NB4 (cell line): ENCODE data around the gene DRICH1.
"Not testable (repeated sequence)": the region's sequence is repeated elsewhere in the genome, so short reads cannot be mapped to it uniquely, and the experiment has no call there.

Experiments used
- DNase-seq: peaks from one replicate; pipeline ENCODE4 v3.0.0; 2010; ENCODE audit warnings: low read depth
- H3K4me3 ChIP-seq: one replicate; pipeline ENCODE4 v1.5.1; 2011; ENCODE audit warnings: mild to moderate bottlenecking, low read depth, low read length, moderate library complexity
- MYC ChIP-seq: IDR thresholded peaks from 2 replicates; pipeline ENCODE4 v1.6.1; 2011; ENCODE audit warnings: low read depth, low read length
- POLR2A ChIP-seq: IDR thresholded peaks from 2 replicates; pipeline ENCODE4 v1.6.1; 2011; ENCODE audit warnings: mild to moderate bottlenecking; ENCODE audit not compliant: insufficient read length; ENCODE audit errors: extremely low read depth
- TF ChIP-seq, protein P1 (sequence below): IDR thresholded peaks from one replicate; pipeline ENCODE4 v1.5.1; 2012; ENCODE audit warnings: low read depth, low read length
- TF ChIP-seq, protein P2 (sequence below): IDR thresholded peaks from 2 replicates; pipeline ENCODE4 v1.6.1; 2011; ENCODE audit warnings: low read depth, low read length

DRICH1 gene

DNA sequence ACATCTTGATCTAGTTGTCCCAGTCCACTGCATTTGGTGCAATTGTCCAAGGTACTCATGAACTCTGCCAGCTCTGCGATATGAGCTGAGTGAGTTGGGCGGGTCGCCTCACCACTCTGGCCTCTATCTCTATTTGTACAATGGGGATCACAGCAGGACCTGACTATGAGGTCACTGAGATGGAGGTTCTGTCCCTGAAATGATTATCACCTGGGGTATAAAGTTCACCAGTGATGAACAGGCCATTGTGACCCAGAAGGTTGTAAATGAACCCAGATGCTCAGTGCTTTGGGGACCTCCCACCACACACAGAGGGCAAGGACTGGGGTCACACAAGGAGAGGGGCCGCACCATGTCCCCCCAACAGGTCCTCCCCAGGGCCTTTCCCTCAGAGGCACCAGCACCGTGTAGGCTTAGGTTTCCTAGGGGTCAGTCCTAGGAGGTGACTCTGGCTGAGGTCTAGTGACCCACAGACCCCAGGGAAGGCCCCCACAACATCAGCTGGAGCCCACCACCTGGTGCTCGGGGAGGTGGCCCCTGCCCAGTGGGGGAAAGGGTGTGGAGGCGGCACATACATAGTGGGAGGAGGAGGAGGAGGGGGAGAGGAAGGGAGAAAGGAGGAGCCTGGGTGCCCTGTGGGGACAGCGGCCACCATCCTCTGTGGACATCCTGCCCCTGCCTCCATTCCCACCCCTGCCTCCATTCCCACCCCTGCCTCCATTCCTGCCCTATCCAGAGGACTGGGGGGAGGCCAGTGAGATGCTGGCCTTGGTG, 27.0 kb downstream of the DRICH1 start:
- no peak overlapping the region for H3K4me3 ChIP-seq
- no peak for DNase-seq
- TF ChIP-seq MYC, result no peak
- TF ChIP-seq POLR2A, result no peak
- TF ChIP-seq, protein P1, sequence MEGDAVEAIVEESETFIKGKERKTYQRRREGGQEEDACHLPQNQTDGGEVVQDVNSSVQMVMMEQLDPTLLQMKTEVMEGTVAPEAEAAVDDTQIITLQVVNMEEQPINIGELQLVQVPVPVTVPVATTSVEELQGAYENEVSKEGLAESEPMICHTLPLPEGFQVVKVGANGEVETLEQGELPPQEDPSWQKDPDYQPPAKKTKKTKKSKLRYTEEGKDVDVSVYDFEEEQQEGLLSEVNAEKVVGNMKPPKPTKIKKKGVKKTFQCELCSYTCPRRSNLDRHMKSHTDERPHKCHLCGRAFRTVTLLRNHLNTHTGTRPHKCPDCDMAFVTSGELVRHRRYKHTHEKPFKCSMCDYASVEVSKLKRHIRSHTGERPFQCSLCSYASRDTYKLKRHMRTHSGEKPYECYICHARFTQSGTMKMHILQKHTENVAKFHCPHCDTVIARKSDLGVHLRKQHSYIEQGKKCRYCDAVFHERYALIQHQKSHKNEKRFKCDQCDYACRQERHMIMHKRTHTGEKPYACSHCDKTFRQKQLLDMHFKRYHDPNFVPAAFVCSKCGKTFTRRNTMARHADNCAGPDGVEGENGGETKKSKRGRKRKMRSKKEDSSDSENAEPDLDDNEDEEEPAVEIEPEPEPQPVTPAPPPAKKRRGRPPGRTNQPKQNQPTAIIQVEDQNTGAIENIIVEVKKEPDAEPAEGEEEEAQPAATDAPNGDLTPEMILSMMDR, result no peak
- TF ChIP-seq, protein P2, sequence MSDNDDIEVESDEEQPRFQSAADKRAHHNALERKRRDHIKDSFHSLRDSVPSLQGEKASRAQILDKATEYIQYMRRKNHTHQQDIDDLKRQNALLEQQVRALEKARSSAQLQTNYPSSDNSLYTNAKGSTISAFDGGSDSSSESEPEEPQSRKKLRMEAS, result no peak

DNA sequence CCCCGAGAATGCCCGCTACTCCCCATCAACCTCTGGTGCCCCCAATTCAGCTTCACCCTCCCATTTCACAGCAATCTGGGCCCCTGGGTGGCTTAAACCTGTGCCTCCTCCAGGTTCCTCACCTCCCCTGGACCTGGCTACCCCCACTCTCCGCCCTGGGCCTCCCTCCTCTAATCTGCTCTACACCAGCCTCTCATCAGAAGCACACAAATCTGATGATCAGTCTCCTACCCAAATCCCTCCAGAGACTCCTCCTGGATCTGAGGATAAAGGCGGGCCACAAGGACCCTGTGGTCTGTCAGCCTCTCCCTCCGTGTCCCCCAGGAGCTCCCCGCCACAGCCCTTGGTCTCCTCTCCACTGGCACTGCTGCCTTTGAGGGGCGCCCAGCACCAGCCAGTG, 28.9 kb downstream of the DRICH1 start:
- TF ChIP-seq, protein P2, result no peak
- TF ChIP-seq MYC, result no peak
- TF ChIP-seq, protein P1, result no peak
- TF ChIP-seq POLR2A, result no peak
- no peak for DNase-seq
- no peak overlapping the region for H3K4me3 ChIP-seq

DNA sequence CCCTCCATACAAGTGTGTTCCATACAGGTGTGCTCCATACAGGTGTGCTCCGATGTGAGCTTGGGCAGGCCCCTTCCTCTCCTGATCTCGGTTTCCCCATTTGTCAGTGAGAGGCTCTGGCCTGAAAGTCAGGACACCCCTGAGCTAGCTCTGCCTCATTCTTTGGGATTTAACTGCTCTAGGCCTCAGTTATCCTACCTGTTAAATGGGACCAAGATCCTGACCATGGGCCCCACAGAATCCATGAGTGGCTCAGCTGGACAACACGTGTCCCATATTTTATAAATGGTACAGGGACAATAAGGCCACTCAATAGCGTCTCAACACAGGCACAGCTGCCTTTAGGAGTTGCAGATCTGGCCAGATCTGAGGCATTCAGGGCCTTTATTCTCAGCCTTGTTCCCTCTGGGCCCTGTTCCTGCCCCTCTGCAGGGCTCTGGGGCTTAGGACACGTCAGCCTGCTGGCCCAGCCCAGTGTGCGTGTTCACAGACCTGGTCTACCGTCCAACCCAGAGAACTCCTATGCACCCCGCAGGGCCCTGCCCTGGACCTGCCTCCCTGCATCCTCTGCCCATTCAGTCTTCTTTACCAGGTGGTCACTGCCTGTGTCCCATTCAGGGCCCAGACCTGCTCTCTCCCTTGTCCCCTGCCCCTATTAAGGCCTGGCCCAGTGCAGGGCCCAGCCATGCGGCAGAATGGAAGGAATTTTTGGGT, 33.2 kb downstream of the DRICH1 start:
- no peak for TF ChIP-seq POLR2A
- TF ChIP-seq MYC, result no peak
- TF ChIP-seq, protein P2, result no peak
- TF ChIP-seq, protein P1, result no peak
- DNase-seq, result no peak

GRCh38 chr22:23597576-23598268, 34.4 kb downstream of the DRICH1 start:
- not testable (repeated sequence) for DNase-seq, H3K4me3 ChIP-seq

More for the DNA sequence above, 33.2 kb downstream of the DRICH1 start:
- no peak overlapping the region for H3K4me3 ChIP-seq

DNA sequence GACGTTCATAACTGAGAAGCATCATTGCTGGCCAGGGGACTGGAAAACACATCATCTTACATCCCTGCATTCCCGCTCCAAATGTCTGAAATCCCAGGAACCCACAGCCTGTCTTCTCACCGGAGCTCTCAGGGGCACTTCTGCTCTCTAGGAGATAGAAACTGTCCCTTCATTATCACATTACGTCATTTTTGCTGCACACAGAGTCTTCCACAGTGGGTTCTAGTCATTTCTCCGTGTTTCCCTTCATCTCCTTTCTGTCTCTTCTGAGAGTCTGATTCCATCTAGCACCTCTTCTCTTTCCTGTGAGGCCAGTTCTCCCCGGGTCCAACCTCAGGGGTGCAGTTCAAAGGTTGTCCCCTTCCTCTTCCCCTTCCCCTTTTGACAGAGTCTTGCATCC, 36.2 kb downstream of the DRICH1 start:
- DNase-seq, H3K4me3 ChIP-seq: not testable (repeated sequence)

GRCh38 chr22:23591846-23592245, 40.3 kb downstream of the DRICH1 start:
- DNase-seq, result no peak
- TF ChIP-seq, protein P2, result no peak
- TF ChIP-seq, protein P1, result no peak
- TF ChIP-seq POLR2A, result no peak
- no peak for TF ChIP-seq MYC
- no peak overlapping the region for H3K4me3 ChIP-seq
